Measurements from ENCODE around the gene DXO.

DNA sequence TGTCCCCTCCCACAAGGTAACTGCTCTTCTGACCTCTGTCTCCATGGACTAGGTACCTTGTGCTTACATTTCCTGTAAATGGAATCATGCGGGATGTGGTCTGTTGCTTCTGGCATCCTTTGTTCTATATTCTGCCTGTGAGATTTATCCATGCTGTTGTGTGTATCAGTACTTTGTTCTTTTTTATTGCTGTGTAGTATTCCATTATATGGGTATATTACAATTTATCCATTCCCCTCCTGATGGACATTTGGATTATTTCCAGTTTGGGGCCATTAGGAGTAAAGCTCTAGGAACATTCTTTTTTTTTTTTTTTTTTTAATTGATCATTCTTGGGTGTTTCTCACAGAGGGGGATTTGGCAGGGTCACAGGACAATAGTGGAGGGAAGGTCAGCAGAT is 41.0 kb downstream of the DXO start:
- no peak for TF ChIP-seq CTCF (IDR thresholded peaks at IDR 0.05)
- no peak for TF ChIP-seq POLR2A (IDR thresholded peaks at IDR 0.05)
